Subcutaneous abdominal adipose tissue (tissue), 5 donors: ENCODE measurements around the gene TMEM223.
"Not testable (repeated sequence)": the region's sequence is repeated elsewhere in the genome, so short reads cannot be mapped to it uniquely, and the experiment has no call there.

Experiments used
- H3K27ac ChIP-seq: one replicate; pipeline ENCODE4 v1.7.0; 2013; ENCODE audit warnings: low read depth, mild to moderate bottlenecking, inconsistent platforms, low read length, moderate library complexity
- H3K27me3 ChIP-seq, 5 donors: one replicate each; pipeline ENCODE4 v1.7.0; 2013; ENCODE audit warnings: low read length in 5 of 5, inconsistent platforms in 1 of 5; ENCODE audit not compliant: control insufficient read depth in 5 of 5, insufficient read depth in 4 of 5
- H3K36me3 ChIP-seq, 5 donors: one replicate each; pipeline ENCODE4 v1.7.0; 2013; ENCODE audit warnings: low read length in 5 of 5; ENCODE audit not compliant: control insufficient read depth in 5 of 5, insufficient read depth in 5 of 5
- H3K4me1 ChIP-seq, 5 donors: one replicate each; pipeline ENCODE4 v1.7.0; 2013; ENCODE audit warnings: low read length in 5 of 5, mild to moderate bottlenecking in 3 of 5, moderate library complexity in 1 of 5; ENCODE audit not compliant: control insufficient read depth in 5 of 5, insufficient read depth in 5 of 5
- H3K4me3 ChIP-seq, 5 donors: one replicate each; pipeline ENCODE4 v1.7.0; 2013; ENCODE audit warnings: low read length in 5 of 5, low read depth in 1 of 5
- H3K9ac ChIP-seq, 5 donors: one replicate each; pipeline ENCODE4 v1.7.0; 2013; ENCODE audit warnings: low read length in 5 of 5, mild to moderate bottlenecking in 4 of 5, moderate library complexity in 3 of 5
- H3K9me3 ChIP-seq, 5 donors: one replicate each; pipeline ENCODE4 v1.7.0; 2013; ENCODE audit warnings: low read length in 5 of 5; ENCODE audit not compliant: control insufficient read depth in 5 of 5
- donor health status: healthy.
- donor health status: healthy.
- donor health status: healthy.
- donor health status: healthy.
- donor health status: healthy.

TMEM223 gene, protein sequence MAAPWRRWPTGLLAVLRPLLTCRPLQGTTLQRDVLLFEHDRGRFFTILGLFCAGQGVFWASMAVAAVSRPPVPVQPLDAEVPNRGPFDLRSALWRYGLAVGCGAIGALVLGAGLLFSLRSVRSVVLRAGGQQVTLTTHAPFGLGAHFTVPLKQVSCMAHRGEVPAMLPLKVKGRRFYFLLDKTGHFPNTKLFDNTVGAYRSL

GRCh38 chr11:62791501-62792201, at the start of gene TMEM223:
TMEM223 (minus strand) TSS chr11:62792006; CDS start chr11:62791994, 12 bp downstream.
- peak within 1 kb of the TSS; percentile 10 to 83 (median 81) for H3K9ac ChIP-seq
- no peaks in the 10 kb centered on the region for H3K9me3 ChIP-seq
- H3K36me3 ChIP-seq = peaks cover 7 to 60% (median 42%) of the 10 kb centered on the region in 5 donors
- no peaks in the 10 kb centered on the region for H3K27me3 ChIP-seq
- peaks cover 11 to 47% (median 38%) of the 10 kb centered on the region in 5 donors for H3K4me1 ChIP-seq
- peak within 1 kb of the TSS; percentile 81 for H3K27ac ChIP-seq
- H3K4me3 ChIP-seq = peak within 1 kb of the TSS; percentile 60 to 96 (median 94)

- not testable (repeated sequence) for H3K9me3 ChIP-seq, H3K27me3 ChIP-seq, H3K36me3 ChIP-seq
- Histone ChIP-seq H3K4me1 (peaks cover 6 to 37% (median 29%) of the 10 kb centered on the region in 5 donors), H3K4me3 (peak overlapping the region; percentile 57 to 99 (median 92)), H3K9ac (peak overlapping the region; percentile 4 to 92 (median 75)), H3K27ac (peak overlapping the region; percentile 97)
Measured at GRCh38 chr11:62840721-62841360, 49.0 kb upstream of the TMEM223 start.

- Histone ChIP-seq H3K4me3 (peak within 1 kb of the TSS; percentile 81 to 99 (median 92)), H3K27ac (peak within 1 kb of the TSS; percentile 97), H3K9me3 (no peaks in the 10 kb centered on the region), H3K4me1 (peaks cover 6 to 37% (median 29%) of the 10 kb centered on the region in 5 donors), H3K36me3 (peaks cover 4 to 23% (median 16%) of the 10 kb centered on the region in 5 donors), H3K9ac (peak within 1 kb of the TSS; percentile 75 to 92 (median 91)), H3K27me3 (no peaks in the 10 kb centered on the region)
Measured at GRCh38 chr11:62839050-62839945, 47.5 kb upstream of the TMEM223 start, which contains the start of gene WDR74. WDR74 (minus strand) TSS chr11:62839590; CDS start chr11:62839570, 20 bp downstream.

DNA sequence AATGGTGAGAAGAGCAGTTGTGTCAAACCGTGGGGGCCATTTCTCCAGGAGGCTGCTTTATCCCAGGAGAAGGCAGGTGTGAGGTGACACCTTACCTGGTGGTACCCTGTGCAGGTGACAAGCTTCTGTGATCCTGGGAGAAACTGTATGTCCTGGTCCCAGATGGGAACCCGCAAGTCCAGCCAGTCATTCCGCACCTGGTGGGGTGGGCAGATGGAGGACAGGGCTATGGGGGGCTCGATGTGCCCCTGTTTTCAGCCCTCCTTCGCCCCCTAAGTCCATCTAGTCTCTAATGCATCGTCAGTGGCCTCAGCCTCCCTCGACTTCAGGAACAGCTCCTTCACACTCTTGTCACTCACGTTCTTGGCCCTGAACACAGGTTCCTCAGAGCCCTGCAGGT, 43.5 kb upstream of the TMEM223 start:
- Histone ChIP-seq H3K9ac (no peak overlapping the region), H3K4me1 (peaks cover 11 to 44% (median 39%) of the 10 kb centered on the region in 5 donors), H3K27ac (no peak overlapping the region), H3K36me3 (peaks cover 4 to 32% (median 23%) of the 10 kb centered on the region in 5 donors), H3K27me3 (no peaks in the 10 kb centered on the region), H3K9me3 (no peaks in the 10 kb centered on the region), H3K4me3 (no peak overlapping the region)

DNA sequence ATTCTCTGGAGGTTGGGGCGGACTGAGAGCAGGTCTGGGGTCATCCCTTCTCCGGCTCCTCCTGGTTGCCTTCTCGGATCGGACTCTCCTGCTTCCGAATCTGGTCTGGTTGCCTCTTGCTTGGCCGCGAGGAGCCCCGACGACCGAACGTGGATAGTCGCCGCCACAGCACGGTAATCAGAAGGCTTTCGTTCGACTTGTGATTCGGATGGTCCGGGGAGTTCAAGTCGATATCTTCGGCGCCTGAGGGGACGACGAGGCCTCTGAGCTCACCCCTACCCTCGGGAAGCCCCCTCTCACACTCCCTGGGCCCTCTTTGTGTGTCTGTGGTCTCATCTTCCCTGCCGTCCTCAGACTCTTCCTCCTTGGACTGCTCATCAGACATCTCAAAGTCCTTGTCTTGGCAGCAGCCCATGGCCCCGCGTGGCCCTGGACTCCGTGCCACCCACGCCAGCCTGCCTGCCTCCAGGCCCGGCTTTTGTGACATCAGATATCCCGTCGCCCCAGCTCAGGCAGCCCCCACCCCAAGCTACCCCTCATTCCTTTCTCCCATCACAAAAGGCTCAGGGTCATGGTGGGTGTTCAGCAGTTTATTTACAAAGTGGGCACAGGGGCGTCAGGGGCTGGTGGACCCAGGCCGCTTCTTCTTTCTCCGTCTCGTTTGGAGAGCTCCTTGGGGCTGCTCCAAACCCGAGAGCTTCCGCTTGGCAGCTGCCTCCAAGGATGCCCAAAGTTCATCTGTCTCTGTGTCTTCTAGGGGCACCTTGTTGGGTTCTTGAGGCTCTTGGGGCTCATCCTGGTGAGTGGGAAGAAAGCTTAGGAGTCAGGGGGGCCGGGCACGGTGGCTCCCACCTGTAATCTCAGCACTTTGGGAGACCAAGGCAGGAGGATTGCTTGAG, 40.8 kb upstream of the TMEM223 start, which contains the start of gene TEX54:
Gene TEX54, minus strand, starts transcription at position 506 of the 899 bp plus-strand sequence.
- peaks cover 9 to 35% (median 34%) of the 10 kb centered on the region in 5 donors for H3K4me1 ChIP-seq
- H3K4me3 ChIP-seq = peak within 1 kb of the TSS; percentile 90 to 94 (median 91)
- peaks cover 7 to 36% (median 30%) of the 10 kb centered on the region in 5 donors for H3K36me3 ChIP-seq
- H3K9me3 ChIP-seq = no peaks in the 10 kb centered on the region
- H3K9ac ChIP-seq = peak within 1 kb of the TSS; percentile 92 to 99 (median 95)
- H3K27me3 ChIP-seq = no peaks in the 10 kb centered on the region
- H3K27ac ChIP-seq = peak within 1 kb of the TSS; percentile 96

DNA sequence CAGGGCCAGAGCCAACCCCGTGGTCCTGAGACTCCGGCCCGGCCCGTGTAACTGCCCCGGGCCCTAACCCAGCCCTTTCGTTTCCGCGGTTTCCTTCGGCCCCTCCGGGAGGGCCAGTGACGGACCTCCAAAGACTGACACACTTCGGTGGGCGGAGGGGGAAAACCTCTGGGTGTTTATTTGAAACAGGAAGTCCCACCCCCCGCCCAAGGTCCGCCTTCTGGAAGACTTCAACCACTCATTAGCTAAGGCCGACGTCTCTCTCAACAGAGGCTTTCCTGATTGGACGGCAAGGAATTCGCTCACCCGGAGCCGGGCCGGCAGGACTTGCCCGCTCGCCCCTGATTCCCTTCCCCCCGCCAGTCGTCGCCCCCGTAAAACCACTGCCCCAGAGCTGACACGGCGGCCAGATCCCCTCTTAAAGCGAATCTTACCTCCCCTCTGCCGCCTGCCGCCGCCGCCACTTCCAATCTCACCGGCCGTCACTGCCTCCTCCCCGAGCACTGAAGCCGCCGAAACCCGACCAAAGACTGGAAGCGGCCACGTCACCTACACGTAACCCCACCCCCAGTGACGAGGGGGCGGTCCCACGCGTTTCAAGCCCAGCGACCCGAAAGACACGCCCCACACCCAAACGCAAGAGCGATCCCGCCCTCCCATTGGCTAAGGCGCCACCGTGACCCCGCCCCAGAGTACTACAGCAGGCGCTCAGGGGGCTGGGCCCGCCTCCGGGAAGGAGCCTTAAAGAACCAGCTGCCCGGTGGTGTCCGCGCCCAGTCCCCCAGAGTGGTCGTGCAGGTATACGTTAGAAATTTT, 39.9 kb upstream of the TMEM223 start, which contains the start of gene STX5:
Gene STX5, minus strand, starts transcription at position 532 of the 816 bp plus-strand sequence. CDS start 808 bp downstream, outside the sequence.
- Histone ChIP-seq H3K4me3 (peak within 1 kb of the TSS; percentile 90 to 94 (median 91)), H3K27me3 (no peaks in the 10 kb centered on the region), H3K9ac (peak within 1 kb of the TSS; percentile 92 to 99 (median 95)), H3K27ac (peak within 1 kb of the TSS; percentile 96), H3K36me3 (peaks cover 13 to 44% (median 38%) of the 10 kb centered on the region in 5 donors), H3K4me1 (peaks cover 13 to 40% (median 35%) of the 10 kb centered on the region in 5 donors), H3K9me3 (no peaks in the 10 kb centered on the region)

DNA sequence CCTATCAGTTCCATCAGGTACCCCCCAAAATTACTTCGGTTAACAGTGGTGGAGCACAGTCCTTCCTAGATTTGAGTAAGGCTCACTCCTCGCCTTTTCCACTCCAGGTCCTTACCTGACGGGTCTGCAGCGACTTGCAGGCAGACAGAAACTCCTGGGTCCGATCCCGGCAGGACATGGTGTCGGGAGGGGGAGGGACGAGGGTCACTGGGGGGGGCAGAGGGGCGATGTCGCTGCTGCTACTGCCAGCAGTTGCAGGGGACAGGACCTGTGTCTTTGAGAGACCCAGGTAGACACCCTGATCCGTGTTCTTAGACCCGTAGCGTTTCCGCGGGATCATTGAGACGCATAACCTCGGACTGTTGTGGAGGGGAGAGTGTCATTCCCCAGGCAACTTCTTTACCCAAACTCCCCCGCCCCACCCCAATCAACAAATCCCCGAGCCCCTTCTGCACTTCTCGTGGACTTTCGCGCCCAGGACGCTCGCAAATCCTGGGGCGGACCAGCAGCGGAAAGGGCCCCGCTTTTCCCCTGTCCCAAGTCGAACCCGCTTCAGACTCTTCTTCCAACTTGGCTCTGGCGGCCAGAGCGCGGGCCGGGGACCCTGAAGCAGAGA, 39.2 kb upstream of the TMEM223 start:
- Histone ChIP-seq H3K27me3 (no peaks in the 10 kb centered on the region), H3K9me3 (no peaks in the 10 kb centered on the region), H3K27ac (peak overlapping the region; percentile 96), H3K4me3 (peak overlapping the region; percentile 83 to 94 (median 91)), H3K36me3 (peaks cover 10 to 41% (median 39%) of the 10 kb centered on the region in 5 donors), H3K4me1 (peaks cover 13 to 40% (median 35%) of the 10 kb centered on the region in 5 donors), H3K9ac (peak overlapping the region; percentile 86 to 95 (median 92))

- not testable (repeated sequence) for H3K4me3 ChIP-seq, H3K9ac ChIP-seq, H3K9me3 ChIP-seq, H3K27ac ChIP-seq, H3K27me3 ChIP-seq
- peaks cover 10 to 32% (median 28%) of the 10 kb centered on the region in 5 donors for H3K4me1 ChIP-seq
- H3K36me3 ChIP-seq = peaks cover 12 to 46% (median 43%) of the 10 kb centered on the region in 5 donors
Measured at GRCh38 chr11:62828130-62828529, 36.3 kb upstream of the TMEM223 start.
